Activated CD8-positive, alpha-beta memory T cell treated with anti-CD3 and anti-CD28 coated beads, Interleukin-2, amount 50 U/mL, for 24 hours (primary cell): ENCODE data around the gene GPR42.
"Not testable (repeated sequence)": the region's sequence is repeated elsewhere in the genome, so short reads cannot be mapped to it uniquely, and the experiment has no call there.

Experiments used
- DNase-seq: peaks from one replicate; pipeline ENCODE4 v3.0.0-alpha.2; 2020; ENCODE audit errors: extremely low read depth

The GPR42 gene

GRCh38 chr19:35362261-35363000 lies 8.4 kb upstream of the GPR42 start:
- DNase-seq = no peak

- no peak for DNase-seq
Observed at GRCh38 chr19:35363001-35363590, 7.8 kb upstream of the GPR42 start.

- DNase-seq = no peak
Observed at GRCh38 chr19:35363711-35364425, 7.0 kb upstream of the GPR42 start.

DNA sequence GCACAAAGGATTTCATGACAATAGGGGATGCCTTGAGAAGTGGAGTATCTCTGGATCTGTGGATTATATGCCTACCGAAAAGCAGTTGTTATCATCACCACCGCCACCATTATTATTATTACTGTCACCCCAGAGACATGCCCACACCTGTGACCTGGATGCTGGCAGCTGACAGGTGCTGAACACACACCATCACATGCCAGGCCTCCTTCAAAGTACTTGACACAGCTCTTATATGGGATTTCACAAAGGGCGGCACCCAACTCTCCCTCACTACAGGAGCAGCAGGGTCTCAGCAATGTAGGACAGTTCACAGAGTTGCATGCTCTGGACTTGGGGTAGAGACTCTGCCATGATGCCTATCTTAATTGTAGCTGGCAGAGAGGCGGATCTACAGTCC lies 5.6 kb upstream of the GPR42 start:
- no peak for DNase-seq

DNA sequence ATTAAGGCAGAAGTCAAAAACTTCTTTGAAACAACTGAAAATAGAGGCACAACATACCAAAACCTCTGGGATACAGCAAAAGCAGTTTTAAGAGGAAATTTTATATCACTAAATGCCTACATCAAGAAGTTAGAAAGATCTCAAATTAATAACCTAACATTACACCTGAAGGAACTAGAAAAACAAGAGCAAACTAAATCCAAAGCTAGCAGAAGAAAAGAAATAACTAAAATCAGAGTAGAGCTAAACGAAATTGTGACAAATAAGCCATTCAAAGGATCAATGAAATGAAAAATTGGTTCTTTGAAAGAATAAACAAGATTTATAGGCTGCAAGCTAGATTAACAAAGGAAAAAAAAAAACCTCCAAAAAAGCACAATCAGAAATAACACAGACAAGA lies 2.5 kb upstream of the GPR42 start:
- no peak for DNase-seq

- no peak for DNase-seq
Observed at GRCh38 chr19:35369522-35369921, 1.3 kb upstream of the GPR42 start.

- DNase-seq = no peak
Observed at GRCh38 chr19:35373492-35373891, 2.6 kb downstream of the GPR42 start.

DNA sequence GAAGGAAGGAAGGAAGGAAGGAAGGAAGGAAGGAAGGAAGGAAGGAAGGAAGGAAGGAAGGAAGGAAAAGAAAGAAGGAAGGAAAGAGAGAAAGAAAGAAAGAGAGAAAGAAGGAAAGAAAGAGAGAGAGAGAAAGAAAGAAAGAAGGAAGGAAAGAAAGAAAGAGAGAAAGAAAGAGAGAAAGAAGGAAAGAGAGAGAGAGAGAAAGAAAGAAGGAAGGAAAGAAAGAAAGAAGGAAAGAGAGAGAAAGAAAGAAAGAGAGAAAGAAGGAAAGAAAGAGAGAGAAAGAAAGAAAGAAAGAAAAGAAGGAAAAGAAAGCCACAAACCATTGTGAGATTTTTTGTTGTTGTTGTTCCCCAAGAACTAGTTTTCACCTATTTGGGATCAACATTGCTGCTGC lies 3.2 kb downstream of the GPR42 start:
- not testable (repeated sequence) for DNase-seq

GRCh38 chr19:35375505-35376307 lies 4.8 kb downstream of the GPR42 start:
- no peak for DNase-seq

GRCh38 chr19:35377656-35378055 lies 6.8 kb downstream of the GPR42 start:
- no peak for DNase-seq

GRCh38 chr19:35378356-35378755 lies 7.5 kb downstream of the GPR42 start:
- no peak for DNase-seq

DNA sequence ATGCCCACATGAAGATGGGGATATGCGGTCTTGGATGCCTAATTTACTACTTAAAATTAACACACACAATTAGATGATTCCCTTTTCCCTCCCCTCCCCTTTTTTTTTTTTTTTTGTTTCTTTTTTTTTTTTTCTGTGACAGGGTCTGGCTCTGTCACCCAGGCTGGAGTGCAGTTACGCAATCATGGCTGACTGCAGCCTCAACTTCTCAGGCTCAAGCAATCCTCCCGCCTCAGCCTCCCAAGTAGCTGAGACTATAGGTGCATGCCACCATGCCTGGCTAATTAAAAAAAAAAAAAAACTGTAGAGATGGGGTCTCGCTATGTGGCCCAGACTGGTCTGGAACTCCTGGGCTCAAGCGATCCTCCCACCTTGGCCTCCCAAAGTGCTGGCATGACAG lies 8.7 kb downstream of the GPR42 start:
- DNase-seq = not testable (repeated sequence)

DNA sequence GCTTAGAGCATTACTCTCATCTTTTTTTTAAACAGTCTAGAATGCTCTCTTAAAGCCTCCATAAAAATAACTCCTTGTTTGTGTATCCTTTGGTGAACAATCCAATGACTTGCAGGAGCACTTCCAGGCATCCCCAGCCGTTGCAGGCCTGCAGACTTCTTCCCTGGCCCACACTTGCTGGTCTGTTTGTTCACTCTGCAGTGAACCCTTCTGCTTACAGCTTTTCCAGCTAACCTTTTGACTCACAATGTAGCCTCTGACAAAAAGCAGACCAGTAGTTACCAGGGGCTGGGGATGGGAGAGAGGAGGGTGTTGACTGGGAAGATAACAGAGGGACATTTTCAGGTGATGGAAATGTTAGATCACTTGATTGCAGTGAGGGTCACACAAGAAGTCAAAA lies 9.1 kb downstream of the GPR42 start:
- no peak for DNase-seq

DNA sequence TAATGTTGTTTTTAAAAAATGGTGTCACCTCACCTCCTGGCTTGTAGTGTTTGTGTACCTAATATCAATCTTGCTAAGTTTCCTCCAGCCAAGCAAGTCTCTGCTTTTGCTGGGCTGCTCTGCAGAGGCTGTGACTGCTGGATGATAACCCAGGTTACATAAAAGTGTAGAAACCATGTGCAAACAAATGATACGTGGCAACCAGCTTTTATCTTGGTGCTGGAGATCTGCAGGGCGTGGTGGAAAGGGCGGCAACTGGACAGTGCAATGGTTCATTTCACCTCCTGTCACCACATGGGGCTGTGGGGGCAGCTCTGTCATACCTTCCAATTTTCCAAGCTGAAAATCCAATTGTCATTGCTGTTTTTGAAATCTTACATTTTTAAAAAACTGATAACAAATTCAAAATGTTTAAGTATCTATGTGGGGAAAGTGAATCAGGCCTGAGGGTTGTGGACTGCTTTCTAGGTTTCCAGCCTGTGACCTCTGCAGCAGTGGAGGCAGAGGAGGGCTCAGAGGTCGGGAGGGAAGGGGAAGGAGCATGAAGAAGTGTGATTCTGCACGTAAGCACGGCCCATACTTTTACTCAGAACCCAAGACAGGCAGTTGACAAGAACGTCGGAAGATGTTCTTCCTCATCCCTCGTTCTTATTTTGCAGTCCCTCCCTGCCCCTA lies 9.7 kb downstream of the GPR42 start:
- DNase-seq = no peak

DNA sequence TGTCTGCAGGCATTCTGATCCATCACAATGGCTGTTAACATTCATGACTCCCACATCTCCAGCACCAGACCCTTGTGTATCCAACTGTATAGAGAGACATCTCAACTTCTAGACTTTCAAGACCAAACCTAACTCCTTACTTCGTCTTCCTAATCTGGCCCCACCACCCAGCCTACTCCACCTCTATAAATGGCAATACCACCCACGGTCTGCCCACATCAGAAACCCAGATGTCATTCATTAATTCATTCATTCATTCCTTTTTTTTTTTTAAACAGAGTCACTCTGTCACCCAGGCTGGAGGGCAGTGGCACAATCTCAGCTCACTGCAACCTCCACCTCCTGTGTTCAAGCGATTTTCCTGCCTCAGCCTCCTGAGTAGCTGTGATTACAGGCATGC lies 10.4 kb downstream of the GPR42 start:
- no peak for DNase-seq

- DNase-seq = no peak
Observed at GRCh38 chr19:35381926-35382325, 11.1 kb downstream of the GPR42 start.

DNA sequence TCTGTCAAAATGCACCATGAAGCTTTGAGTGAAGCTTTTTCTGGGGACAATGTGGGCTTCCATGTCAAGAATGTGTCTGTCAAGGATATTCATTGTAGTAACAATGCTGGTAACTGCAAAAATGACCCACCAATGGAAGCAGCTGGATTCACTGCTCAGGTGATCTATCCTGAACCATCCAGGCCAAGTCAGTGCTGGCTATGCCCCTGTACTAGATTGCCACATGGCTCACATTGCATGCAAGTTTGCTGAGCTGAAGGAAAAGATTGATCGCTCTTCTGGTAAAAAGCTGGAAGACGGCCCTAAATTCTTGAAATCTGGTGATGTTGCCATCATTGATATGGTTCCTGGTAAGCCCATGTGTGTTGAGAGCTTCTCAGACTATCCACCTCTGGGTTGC lies 12.7 kb downstream of the GPR42 start:
- no peak for DNase-seq

DNA sequence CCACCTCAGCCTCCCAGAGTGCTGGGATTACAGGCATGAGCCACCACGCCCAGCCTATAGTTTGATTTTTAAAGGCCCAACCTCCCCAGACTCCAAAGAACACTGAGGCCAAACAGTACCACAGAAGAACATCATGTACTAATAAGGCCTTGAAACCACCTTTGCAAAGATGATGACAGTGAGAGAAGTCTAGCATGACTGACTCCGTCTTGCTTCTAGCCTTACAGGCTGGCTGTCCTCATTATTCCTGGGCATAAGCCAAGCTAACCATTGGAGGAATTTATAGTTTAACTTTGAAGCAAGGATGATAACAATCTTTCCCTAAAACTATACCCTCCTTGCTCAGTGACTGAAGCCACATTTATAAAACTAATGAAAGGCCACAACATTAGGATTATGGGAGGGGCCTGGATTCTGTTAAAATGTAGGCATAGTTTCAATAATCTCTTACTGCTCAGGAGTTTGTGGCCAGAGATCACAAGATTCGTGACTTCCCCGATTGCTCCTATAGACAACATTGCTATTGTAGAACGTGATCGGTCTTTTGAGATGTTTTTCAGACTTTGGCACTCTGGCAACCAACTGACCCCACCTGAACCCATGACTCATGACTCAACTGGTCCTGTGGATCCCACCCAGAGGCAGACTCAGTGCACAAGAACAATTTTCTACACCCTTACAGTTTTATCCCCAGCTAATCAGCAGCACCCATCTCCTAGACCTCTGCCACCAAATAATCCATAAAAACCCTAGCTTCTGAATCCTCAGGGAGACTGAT lies 17.6 kb downstream of the GPR42 start:
- no peak for DNase-seq

DNA sequence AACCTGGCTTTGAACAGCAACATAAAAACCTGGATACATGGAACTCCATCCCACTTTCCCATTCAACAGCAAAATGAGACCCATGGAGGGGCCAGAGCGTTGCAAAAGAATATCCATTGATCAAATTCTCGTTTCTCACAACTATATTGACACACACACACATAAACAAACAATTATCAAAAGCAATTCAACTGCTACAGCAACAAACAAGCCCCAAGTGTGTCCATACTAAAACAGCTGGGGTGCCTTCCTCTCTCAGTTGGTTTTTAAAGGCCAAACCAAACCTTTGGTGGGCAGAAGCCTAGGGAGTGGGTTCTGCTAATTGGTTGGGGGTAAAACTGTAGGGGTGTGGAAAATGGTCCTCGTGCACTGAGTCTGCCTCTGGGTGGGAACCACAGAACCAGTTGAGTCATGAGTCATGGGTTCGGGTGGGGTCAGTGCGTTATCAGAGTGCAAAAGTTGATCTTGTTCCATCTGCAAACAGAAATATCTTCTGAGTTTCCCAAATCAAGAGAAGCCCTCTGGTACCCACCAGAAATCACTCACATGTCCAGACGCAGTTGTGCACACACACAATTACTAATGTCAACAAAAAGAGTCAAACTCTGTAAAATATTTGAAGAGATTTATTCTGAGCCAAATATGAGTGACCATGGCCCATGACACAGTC lies 18.5 kb downstream of the GPR42 start:
- no peak for DNase-seq
